VCaP (cell line): ENCODE data around the gene DNAJB13.
"Not testable (repeated sequence)": the region's sequence is repeated elsewhere in the genome, so short reads cannot be mapped to it uniquely, and the experiment has no call there.

Experiments
- H3K27ac ChIP-seq: fragments of 450-650 bp; 2 replicates; pipeline ENCODE4 v1.5.1; 2017
- TF ChIP-seq, protein P1 (sequence below): fragments of 450-650 bp; conservative IDR thresholded peaks from 2 replicates; pipeline ENCODE4 v1.5.1; 2017; ENCODE audit warnings: mild to moderate bottlenecking, moderate library complexity

Gene DNAJB13

DNA sequence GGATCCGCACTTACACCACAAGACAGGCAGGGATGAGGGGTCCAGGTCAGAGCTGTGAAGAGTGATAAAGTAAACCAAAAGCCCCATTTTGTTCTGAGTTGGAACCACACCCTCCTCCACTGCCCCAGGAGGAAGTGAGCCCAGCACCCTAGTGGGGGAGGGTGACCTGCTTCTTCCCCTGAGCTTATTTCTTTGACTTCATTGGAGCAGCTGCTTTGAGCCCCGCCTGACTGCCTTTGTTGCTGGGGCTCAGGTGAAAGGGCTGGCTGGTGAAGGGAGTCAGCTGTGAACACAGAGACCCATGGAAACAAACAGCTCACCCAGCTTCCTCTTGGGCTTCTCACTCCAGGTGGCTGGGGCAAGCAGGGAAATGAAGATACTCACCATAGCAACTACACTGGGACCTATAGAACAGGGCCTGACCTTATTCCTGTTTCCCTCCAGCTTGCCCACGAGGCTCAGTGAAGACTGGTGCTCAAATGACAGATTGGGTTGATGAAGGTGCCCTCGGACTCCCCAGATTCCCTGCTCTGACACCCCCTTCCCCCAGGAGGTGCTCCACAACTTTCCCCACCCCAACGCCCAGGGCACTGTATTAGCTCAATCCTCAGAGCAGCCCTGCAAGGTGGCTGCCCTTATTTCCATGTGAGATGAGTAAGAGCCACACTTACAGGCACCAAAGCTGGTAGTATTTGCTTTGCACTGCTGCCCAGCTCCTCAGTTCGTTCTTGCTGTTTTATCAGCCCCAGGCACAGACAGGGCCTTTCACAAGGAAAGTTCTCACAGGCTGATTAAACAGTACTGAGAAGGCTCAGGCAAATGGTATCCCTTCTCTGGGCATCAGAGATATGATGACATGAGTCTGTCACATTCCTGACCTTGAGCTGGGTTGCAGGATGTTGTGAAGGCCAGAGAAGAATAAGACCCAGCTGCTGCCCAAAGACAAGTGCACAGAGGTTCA is 29.5 kb downstream of the DNAJB13 start:
- no peak overlapping the region for H3K27ac ChIP-seq
- TF ChIP-seq, protein P1, sequence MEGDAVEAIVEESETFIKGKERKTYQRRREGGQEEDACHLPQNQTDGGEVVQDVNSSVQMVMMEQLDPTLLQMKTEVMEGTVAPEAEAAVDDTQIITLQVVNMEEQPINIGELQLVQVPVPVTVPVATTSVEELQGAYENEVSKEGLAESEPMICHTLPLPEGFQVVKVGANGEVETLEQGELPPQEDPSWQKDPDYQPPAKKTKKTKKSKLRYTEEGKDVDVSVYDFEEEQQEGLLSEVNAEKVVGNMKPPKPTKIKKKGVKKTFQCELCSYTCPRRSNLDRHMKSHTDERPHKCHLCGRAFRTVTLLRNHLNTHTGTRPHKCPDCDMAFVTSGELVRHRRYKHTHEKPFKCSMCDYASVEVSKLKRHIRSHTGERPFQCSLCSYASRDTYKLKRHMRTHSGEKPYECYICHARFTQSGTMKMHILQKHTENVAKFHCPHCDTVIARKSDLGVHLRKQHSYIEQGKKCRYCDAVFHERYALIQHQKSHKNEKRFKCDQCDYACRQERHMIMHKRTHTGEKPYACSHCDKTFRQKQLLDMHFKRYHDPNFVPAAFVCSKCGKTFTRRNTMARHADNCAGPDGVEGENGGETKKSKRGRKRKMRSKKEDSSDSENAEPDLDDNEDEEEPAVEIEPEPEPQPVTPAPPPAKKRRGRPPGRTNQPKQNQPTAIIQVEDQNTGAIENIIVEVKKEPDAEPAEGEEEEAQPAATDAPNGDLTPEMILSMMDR = no peak

DNA sequence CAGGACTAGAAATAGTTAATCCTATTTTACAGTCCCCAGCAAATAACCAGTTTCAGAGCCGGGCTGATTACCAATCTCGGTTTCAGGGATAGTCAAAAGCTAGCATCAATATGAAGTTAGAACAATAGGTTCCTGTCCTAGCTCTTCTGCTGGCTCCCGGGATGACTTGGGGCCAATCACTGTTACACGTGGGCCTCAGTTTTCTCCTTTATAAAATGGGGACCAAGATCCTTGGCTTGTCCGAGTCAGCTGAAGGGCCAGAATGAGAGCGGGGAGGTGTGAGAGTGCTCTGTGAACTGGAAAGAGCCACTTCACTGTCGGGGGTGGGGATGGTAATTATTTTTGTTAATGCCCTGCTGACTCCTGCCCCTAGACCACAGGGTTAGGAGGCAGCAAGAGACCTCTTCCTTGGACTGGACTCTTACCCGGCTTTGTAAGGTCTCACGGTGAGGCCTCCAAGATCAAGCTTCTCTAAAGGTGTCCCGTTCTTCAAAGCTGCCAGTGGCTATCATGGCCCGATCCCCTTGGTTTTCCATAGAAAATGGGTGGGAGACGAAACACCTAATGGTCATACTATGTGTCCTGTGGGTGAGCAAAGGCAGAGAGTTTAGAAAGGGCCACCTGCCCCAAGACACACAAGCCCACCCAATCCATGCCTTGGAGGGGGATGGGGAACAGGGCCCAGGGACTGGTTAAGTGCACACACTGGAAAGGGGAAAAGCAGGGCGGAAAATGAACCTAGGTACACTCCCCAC is 30.4 kb downstream of the DNAJB13 start:
- TF ChIP-seq, protein P1 = no peak
- H3K27ac ChIP-seq = no peak overlapping the region

DNA sequence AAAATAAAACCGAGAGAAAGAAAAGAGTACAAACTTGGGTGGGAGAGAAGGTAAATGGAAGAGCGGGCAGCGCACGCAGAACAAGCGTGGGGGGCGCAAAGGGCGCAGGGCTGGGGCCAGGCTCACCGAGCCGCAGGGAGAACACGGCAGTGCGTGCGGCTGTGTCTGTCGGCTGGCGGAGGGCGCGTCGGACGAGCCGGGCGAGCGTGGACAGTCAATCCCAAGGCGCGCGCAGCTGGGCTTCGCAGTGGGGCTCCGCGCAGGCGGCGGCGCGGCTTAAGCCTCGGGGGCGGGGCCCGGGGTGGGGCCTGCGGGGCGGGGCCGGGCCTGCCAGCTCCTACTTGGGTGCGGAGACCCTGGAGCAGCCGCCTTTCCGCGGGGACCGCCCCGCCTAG is 31.8 kb downstream of the DNAJB13 start, which contains the start of gene UCP2:
TSS of gene UCP2 (minus strand) at position 249 of the 395 bp plus-strand sequence. CDS start 4,465 bp downstream, outside the sequence.
- TF ChIP-seq, protein P1 = no peak

DNA sequence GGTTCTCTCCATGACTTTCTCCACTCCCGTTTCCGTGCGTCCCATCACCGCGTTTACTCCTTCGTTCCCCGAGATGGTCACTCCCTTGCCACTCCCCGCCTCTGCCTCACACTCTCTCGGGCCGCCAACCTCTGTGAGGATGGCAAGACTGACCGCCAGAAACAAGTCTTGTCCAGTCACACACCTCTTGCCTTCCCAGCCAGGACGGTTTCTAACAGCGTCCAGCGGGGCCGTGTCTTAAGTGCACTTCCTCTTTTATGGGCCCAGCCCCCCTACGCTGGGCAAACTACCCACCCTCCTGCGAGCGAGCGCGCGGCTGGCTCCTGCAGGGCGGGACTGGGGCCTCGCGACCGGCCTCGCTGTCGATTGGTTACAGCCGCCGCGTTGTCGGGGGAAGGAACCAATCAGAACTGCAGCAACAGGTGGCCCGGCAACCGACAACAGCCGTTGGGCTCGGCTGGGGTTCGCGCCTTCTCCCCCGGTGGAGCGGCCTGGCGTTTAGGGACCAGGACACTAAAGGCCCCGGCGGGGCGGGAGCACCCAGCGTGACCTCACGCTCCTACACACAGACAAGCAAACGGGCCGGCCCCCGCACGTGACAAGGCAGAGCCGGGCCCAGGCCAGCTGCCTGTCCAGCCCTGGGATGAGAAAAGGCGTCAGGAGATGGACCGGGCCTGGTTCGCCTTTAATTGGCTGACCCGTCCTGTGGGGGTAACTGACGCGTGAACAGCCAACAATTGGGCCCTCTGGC is 32.3 kb downstream of the DNAJB13 start:
- TF ChIP-seq, protein P1 = no peak
- H3K27ac ChIP-seq = peak overlapping the region; percentile 75

More for the DNA sequence above, 31.8 kb downstream of the DNAJB13 start, which contains the start of gene UCP2:
- H3K27ac ChIP-seq = peak within 1 kb of the TSS; percentile 75

DNA sequence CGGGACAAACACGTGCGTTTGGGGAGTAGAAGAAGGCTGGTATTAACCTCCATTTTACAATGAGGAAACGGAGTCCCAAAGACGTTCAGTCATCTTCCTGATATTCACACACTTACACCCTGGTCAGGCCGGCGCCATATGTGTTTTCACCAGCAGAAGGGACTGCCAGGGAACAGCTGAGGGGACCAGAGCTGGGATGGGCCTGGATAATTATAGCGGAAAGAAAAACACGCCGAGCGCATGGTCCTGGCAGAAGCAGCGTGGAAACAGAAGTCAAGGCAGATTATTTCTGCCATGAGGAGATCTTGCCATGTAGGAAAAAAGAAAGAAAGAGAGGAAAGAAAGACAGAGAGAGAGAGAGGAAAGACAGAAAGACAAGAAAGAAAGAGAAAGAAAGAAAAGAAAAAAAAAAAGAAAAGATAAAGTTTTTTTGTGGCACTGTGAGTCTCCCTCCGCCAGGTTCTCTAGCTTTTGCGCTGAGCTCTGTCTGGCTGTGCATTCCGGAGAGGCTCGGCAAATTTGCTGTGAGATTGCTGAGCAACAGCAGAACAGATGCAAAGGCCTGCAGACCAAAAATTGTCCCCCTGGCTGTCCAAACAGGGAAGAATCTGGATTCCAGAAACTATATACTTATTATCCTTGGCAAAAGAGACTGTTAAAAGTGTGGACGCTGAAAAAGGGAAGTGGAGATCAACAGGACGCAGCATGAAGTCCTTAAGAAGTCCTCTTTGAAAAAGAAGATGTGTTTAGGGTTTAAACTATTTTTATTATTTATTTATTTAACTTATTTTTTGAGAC is 33.1 kb downstream of the DNAJB13 start:
- peak overlapping the region; percentile 75 for H3K27ac ChIP-seq
- TF ChIP-seq, protein P1 = no peak

DNA sequence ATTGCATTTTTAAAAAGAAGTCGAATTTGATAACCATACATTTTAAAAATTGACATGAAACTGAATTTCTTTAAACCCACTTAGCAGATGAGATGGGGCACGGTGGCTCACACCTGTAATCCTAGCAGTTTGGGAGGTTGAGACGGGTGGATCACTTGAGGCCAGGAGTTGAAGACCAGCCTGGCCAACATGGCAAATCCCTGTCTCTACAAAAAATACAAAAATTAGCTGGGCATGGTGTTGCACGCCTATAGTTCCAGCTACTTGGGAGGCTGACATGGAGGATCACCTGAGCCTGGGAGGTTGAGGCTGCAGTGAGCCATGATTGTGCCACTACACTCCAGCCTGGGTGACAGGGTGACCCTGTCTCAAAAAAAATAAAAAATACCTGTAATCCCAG is 34.8 kb downstream of the DNAJB13 start:
- H3K27ac ChIP-seq = not testable (repeated sequence)

DNA sequence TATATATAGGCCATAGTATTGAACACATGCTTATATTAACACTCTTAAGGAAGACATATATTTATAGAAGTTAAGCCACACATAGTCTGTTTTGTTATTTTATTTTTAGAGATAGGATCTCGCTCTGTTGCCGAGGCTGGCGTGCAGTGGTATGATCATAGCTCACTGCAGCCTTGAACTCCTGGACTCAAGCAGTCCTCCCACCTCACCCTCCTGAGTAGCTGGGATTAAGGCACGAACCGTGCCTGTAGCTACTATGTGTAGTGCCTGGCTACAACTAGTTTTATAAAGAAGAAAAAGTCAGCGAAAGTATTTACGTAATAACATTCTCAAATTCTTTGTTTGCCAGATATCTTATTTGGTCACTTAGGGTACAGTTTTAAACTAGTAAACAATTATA is 37.4 kb downstream of the DNAJB13 start:
- TF ChIP-seq, protein P1 = no peak
- H3K27ac ChIP-seq = no peak overlapping the region
